ENCODE measurements around the gene NFATC2IP. TPM values are rescaled to one million over a fixed set of nuclear protein-coding genes. Genes with fewer than 3 reads are reported as not detected.
"Not testable (repeated sequence)": the region's sequence is repeated elsewhere in the genome, so short reads cannot be mapped to it uniquely, and the experiment has no call there.

Gene NFATC2IP
- total RNA-seq, 1 experiment from 2014 or later, result 58.2 TPM

DNA sequence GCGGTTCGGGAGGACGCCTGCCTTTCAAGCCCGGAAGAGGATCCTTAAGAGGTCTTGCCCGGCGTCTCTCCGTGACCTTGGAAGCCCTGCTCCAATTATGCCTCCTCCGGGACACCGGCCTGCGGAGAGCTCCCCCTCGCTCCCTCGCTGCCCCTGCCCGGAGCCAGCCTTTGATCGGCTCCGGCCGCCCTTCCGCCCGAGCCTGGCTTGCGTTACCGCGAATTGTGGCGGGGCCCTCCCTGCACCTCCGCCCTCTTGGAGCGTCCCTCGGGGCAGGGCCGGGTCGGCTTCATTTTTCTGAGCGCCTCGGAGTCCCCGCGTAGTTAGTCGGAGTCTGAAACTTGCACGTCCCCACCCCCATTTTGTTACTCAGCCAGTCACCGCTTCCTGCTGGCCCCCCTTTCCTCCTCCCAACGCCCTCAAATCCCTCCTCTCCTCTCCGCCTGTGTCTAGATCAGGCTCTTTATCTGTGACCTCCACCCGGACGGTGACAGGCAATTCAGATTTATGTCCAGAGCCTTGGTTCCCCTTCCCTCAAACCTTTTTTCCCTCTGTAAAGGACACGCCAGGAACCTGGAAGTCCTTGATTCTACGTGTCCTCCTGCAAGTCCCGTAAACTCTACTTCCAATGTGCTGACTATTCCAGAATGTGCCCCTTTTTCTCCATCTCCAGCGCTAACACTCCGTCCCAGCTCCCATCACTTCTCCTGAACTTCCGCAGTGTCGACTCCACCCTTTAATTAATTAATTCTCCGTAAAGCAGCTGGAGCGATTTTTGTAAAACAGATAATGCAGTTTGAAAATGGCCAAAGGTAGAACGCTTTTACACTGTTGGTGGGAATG is 25.1 kb upstream of the NFATC2IP start:
- DNase-seq, result peak in 1 of 2 experiments; percentile 86
- BruUV-seq (replicated peaks), result TSS peak; percentile 88
- intact Hi-C loops (cut with micrococcal nuclease; ENCODE audit: unreplicated experiment), result loop anchor here (1.0 kb wide), 1 partner anchor 20 kb away; no protein-coding TSS in a partner anchor
- peaks cover 22% of the 10 kb centered on the region for H3K36me3 Mint-ChIP-seq (ENCODE audit: insufficient read depth, unreplicated experiment)
- Histone ChIP-seq H3K4me1 (peaks cover 11% of the 10 kb centered on the region), H3K27me3 (replicated peaks; ENCODE audit: control insufficient read depth, insufficient read depth, low read length) (no peaks in the 10 kb centered on the region), H3K4me3 (ENCODE audit: low read depth, low read length) (peak overlapping the region; percentile 84), H3K9me3 (no peaks in the 10 kb centered on the region), H3K36me3 (ENCODE audit: control insufficient read depth, insufficient read depth, low read length) (no peaks in the 10 kb centered on the region)
- H3K27me3 Mint-ChIP-seq (ENCODE audit: insufficient read depth, unreplicated experiment), result no peaks in the 10 kb centered on the region
- H3K27ac Mint-ChIP-seq (ENCODE audit: unreplicated experiment), result peak overlapping the region; percentile 94
- H3K4me1 Mint-ChIP-seq (ENCODE audit: low read depth, unreplicated experiment), result peaks cover 14% of the 10 kb centered on the region
- H3K4me3 Mint-ChIP-seq (ENCODE audit: unreplicated experiment), result peak overlapping the region; percentile 95
- H3K9me3 Mint-ChIP-seq (ENCODE audit: unreplicated experiment), result no peaks in the 10 kb centered on the region
- CTCF ChIA-PET, result no interaction called here
- TF ChIP-seq, protein P1, sequence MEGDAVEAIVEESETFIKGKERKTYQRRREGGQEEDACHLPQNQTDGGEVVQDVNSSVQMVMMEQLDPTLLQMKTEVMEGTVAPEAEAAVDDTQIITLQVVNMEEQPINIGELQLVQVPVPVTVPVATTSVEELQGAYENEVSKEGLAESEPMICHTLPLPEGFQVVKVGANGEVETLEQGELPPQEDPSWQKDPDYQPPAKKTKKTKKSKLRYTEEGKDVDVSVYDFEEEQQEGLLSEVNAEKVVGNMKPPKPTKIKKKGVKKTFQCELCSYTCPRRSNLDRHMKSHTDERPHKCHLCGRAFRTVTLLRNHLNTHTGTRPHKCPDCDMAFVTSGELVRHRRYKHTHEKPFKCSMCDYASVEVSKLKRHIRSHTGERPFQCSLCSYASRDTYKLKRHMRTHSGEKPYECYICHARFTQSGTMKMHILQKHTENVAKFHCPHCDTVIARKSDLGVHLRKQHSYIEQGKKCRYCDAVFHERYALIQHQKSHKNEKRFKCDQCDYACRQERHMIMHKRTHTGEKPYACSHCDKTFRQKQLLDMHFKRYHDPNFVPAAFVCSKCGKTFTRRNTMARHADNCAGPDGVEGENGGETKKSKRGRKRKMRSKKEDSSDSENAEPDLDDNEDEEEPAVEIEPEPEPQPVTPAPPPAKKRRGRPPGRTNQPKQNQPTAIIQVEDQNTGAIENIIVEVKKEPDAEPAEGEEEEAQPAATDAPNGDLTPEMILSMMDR (IDR thresholded peaks at IDR 0.05; ENCODE audit: insufficient read depth in 1 of 2, low read depth in 1 of 2, low read length in 1 of 2, severe bottlenecking in 1 of 2, unreplicated experiment in 1 of 2), result no peak
- POLR2A ChIA-PET, result interaction anchor here (0.6 to 1.1 kb wide), 2 partner anchors 18 to 926 kb away, joined by 3 to 4 read pairs; no protein-coding TSS in a partner anchor

DNA sequence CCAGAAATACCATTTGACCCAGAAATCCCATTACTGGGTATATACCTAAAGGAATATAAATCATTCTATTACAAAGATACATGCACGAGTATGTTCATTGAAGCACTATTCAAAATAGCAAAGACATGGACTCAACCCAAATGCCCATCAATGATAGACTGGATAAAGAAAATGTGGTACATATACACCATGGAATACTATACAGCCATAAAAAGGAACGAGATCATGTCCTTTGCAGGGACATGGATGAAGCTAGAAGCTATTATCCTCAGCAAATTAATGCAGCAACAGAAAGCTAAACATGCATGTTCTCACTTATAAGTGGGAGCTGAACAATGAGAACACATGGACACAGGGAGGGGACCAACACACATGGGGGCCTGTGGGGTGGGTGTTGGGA is 24.5 kb upstream of the NFATC2IP start:
- H3K27me3 ChIP-seq (replicated peaks; ENCODE audit: control insufficient read depth, insufficient read depth, low read length); H3K27me3 Mint-ChIP-seq (ENCODE audit: insufficient read depth, unreplicated experiment); POLR2A ChIA-PET; H3K36me3 ChIP-seq (ENCODE audit: control insufficient read depth, insufficient read depth, low read length); H3K9me3 ChIP-seq; BruUV-seq (replicated peaks); DNase-seq; intact Hi-C loops (cut with micrococcal nuclease; ENCODE audit: unreplicated experiment); CTCF ChIA-PET; H3K9me3 Mint-ChIP-seq (ENCODE audit: unreplicated experiment): not testable (repeated sequence)
- peaks cover 18% of the 10 kb centered on the region for H3K36me3 Mint-ChIP-seq (ENCODE audit: insufficient read depth, unreplicated experiment)
- H3K27ac Mint-ChIP-seq (ENCODE audit: unreplicated experiment), result peak overlapping the region; percentile 94
- H3K4me1 Mint-ChIP-seq (ENCODE audit: low read depth, unreplicated experiment), result peaks cover 10% of the 10 kb centered on the region
- peak overlapping the region; percentile 95 for H3K4me3 Mint-ChIP-seq (ENCODE audit: unreplicated experiment)
- Histone ChIP-seq H3K4me3 (ENCODE audit: low read depth, low read length) (peak overlapping the region; percentile 84), H3K4me1 (peaks cover 11% of the 10 kb centered on the region)

DNA sequence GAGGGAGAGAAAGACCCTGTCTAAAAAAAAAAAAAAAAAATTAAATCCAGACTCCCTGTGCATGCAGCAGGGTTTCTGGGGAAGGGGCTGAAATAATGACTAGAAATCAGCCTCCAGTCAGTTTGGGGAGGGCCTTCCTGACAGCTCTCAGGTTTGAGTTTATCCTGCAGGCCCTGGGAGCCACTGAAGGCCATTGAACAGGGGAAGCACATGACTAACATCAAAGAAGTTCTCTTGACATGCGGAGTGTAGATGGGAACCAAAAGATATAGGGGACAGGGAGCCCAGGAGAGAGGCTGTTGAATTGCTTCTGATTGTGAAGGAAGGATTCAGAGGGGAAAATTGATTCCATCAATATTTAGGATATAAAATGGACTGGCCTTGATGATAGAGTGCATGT is 22.9 kb upstream of the NFATC2IP start:
- Histone ChIP-seq H3K36me3 (ENCODE audit: control insufficient read depth, insufficient read depth, low read length) (no peaks in the 10 kb centered on the region), H3K4me3 (ENCODE audit: low read depth, low read length) (no peak overlapping the region), H3K27me3 (replicated peaks; ENCODE audit: control insufficient read depth, insufficient read depth, low read length) (no peaks in the 10 kb centered on the region), H3K4me1 (peaks cover 11% of the 10 kb centered on the region), H3K9me3 (no peaks in the 10 kb centered on the region)
- no peaks in the 10 kb centered on the region for H3K9me3 Mint-ChIP-seq (ENCODE audit: unreplicated experiment)
- ChIA-PET POLR2A (no interaction called here), CTCF (no interaction called here)
- no peak overlapping the region for H3K27ac Mint-ChIP-seq (ENCODE audit: unreplicated experiment)
- H3K4me3 Mint-ChIP-seq (ENCODE audit: unreplicated experiment), result no peak overlapping the region
- no peak for DNase-seq
- no peaks in the 10 kb centered on the region for H3K27me3 Mint-ChIP-seq (ENCODE audit: insufficient read depth, unreplicated experiment)
- peaks cover 8% of the 10 kb centered on the region for H3K4me1 Mint-ChIP-seq (ENCODE audit: low read depth, unreplicated experiment)
- peaks cover 15% of the 10 kb centered on the region for H3K36me3 Mint-ChIP-seq (ENCODE audit: insufficient read depth, unreplicated experiment)
- intact Hi-C loops (cut with micrococcal nuclease; ENCODE audit: unreplicated experiment), result no loop called here
- no TSS peak for BruUV-seq (replicated peaks)
- TF ChIP-seq, protein P1 (IDR thresholded peaks at IDR 0.05; ENCODE audit: insufficient read depth in 1 of 2, low read depth in 1 of 2, low read length in 1 of 2, severe bottlenecking in 1 of 2, unreplicated experiment in 1 of 2), result no peak
